ENCODE measurements around the gene GGA3. TPM values are rescaled to one million over a fixed set of nuclear protein-coding genes. Genes with fewer than 3 reads are reported as not detected.

GGA3 gene
- total RNA-seq, 1 experiment from 2014 or later: 61.6 TPM

- in situ Hi-C loops (cut with HindIII; ENCODE audit: low pct_unique_long_range_greater_than_20kb, low sequenced_read_pairs): no loop called here
- Histone ChIP-seq H3K36me3 (ENCODE audit: control insufficient read depth, insufficient read depth, low read length) (peaks cover 14% of the 10 kb centered on the region), H3K27me3 (ENCODE audit: control insufficient read depth, insufficient read depth, low read length) (no peaks in the 10 kb centered on the region), H3K9me3 (ENCODE audit: control insufficient read depth, insufficient read depth, low read depth, low read length) (no peaks in the 10 kb centered on the region), H3K4me1 (ENCODE audit: control insufficient read depth, insufficient read depth, low read length) (no peaks in the 10 kb centered on the region), H3K4me3 (ENCODE audit: low read depth in 2 of 2, low read length in 2 of 2) (no peak overlapping the region), H3K27ac (ENCODE audit: low read length) (no peak overlapping the region)
- CTCF ChIA-PET: interaction anchor here (0.6 to 1.6 kb wide), 2 partner anchors 9 to 262 kb away, joined by 3 to 5 read pairs; no protein-coding TSS in a partner anchor
- no TSS peak for BruUV-seq (replicated peaks)
- ATAC-seq (no peak), DNase-seq (ENCODE audit: low read depth, low spot score) (no peak)
- intact Hi-C loops (cut with micrococcal nuclease; ENCODE audit: unreplicated experiment): no loop called here
- TF ChIP-seq POLR2AphosphoS5 (IDR thresholded peaks at IDR 0.05; ENCODE audit: low read depth, low read length): no peak
- TF ChIP-seq SIN3A (IDR thresholded peaks at IDR 0.05; ENCODE audit: borderline replicate concordance, insufficient read depth, low read depth, low read length): no peak
- no peak for TF ChIP-seq REST (IDR thresholded peaks at IDR 0.05; ENCODE audit: insufficient read depth in 1 of 2, low read depth in 2 of 2, low read length in 1 of 2)
- TF ChIP-seq, protein P1, sequence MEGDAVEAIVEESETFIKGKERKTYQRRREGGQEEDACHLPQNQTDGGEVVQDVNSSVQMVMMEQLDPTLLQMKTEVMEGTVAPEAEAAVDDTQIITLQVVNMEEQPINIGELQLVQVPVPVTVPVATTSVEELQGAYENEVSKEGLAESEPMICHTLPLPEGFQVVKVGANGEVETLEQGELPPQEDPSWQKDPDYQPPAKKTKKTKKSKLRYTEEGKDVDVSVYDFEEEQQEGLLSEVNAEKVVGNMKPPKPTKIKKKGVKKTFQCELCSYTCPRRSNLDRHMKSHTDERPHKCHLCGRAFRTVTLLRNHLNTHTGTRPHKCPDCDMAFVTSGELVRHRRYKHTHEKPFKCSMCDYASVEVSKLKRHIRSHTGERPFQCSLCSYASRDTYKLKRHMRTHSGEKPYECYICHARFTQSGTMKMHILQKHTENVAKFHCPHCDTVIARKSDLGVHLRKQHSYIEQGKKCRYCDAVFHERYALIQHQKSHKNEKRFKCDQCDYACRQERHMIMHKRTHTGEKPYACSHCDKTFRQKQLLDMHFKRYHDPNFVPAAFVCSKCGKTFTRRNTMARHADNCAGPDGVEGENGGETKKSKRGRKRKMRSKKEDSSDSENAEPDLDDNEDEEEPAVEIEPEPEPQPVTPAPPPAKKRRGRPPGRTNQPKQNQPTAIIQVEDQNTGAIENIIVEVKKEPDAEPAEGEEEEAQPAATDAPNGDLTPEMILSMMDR (IDR thresholded peaks at IDR 0.05): no peak
- no peak for TF ChIP-seq TCF7L2 (IDR thresholded peaks at IDR 0.05; ENCODE audit: low read depth, low read length)
- POLR2A ChIA-PET: no interaction called here
These were observed 30.3 kb downstream of the GGA3 start for GRCh38 chr17:75231071-75231470.

- ATAC-seq (no peak), DNase-seq (ENCODE audit: low read depth, low spot score) (no peak)
- BruUV-seq (replicated peaks): no TSS peak
- Histone ChIP-seq H3K36me3 (ENCODE audit: control insufficient read depth, insufficient read depth, low read length) (peaks cover 20% of the 10 kb centered on the region), H3K4me3 (ENCODE audit: low read depth in 2 of 2, low read length in 2 of 2) (no peak overlapping the region), H3K27ac (ENCODE audit: low read length) (no peak overlapping the region), H3K27me3 (ENCODE audit: control insufficient read depth, insufficient read depth, low read length) (no peaks in the 10 kb centered on the region), H3K4me1 (ENCODE audit: control insufficient read depth, insufficient read depth, low read length) (no peaks in the 10 kb centered on the region), H3K9me3 (ENCODE audit: control insufficient read depth, insufficient read depth, low read depth, low read length) (no peaks in the 10 kb centered on the region)
- CTCF ChIA-PET: no interaction called here
- TF ChIP-seq REST (IDR thresholded peaks at IDR 0.05; ENCODE audit: insufficient read depth in 1 of 2, low read depth in 2 of 2, low read length in 1 of 2) (no peak), TCF7L2 (IDR thresholded peaks at IDR 0.05; ENCODE audit: low read depth, low read length) (no peak), POLR2AphosphoS5 (IDR thresholded peaks at IDR 0.05; ENCODE audit: low read depth, low read length) (no peak), SIN3A (IDR thresholded peaks at IDR 0.05; ENCODE audit: borderline replicate concordance, insufficient read depth, low read depth, low read length) (no peak)
- TF ChIP-seq, protein P1 (IDR thresholded peaks at IDR 0.05): no peak
- in situ Hi-C loops (cut with HindIII; ENCODE audit: low pct_unique_long_range_greater_than_20kb, low sequenced_read_pairs) (no loop called here), intact Hi-C loops (cut with micrococcal nuclease; ENCODE audit: unreplicated experiment) (no loop called here)
- POLR2A ChIA-PET: no interaction called here
These were observed 32.6 kb downstream of the GGA3 start for GRCh38 chr17:75228847-75229246.

Data from Panc1 (cell line).